Neural cell (in vitro differentiated cells): ENCODE data around the gene C3. TPM values are rescaled to one million over a fixed set of nuclear protein-coding genes. Genes with fewer than 3 reads are reported as not detected.

Experiments used
- H2AFZ ChIP-seq: fragments of 200-600, 300-800 bp; sonication (generic), shearing (Covaris generic); 2 replicates; pipeline ENCODE4 v1.6.0; 2014; ENCODE audit warnings: low read depth, mild to moderate bottlenecking, antibody characterized with exemption, low read length, moderate library complexity
- H3F3A ChIP-seq: fragments of 200-600 bp; shearing (Covaris generic); 2 replicates; pipeline ENCODE4 v1.6.1; 2016; ENCODE audit warnings: mild to moderate bottlenecking, moderate library complexity, mixed read lengths, antibody characterized with exemption, low read length; ENCODE audit not compliant: insufficient read depth, poor library complexity, severe bottlenecking
- H3K27ac ChIP-seq: fragments of 200-600, 300-800 bp; sonication (generic), shearing (Covaris generic); 2 replicates; pipeline ENCODE4 v1.5.1; 2014; ENCODE audit warnings: mild to moderate bottlenecking, low read length, moderate library complexity
- H3K27me3 ChIP-seq: fragments of 300-800, 200-600 bp; sonication (generic), shearing (Covaris generic); 2 replicates; pipeline ENCODE4 v1.6.0; 2014; ENCODE audit warnings: mild to moderate bottlenecking, low read depth, low read length, moderate library complexity; ENCODE audit not compliant: insufficient read depth
- H3K36me3 ChIP-seq: fragments of 300-800, 200-600 bp; sonication (generic), shearing (Covaris generic); 2 replicates; pipeline ENCODE4 v1.5.1; 2014; ENCODE audit warnings: mild to moderate bottlenecking, antibody characterized with exemption, low read length, moderate library complexity; ENCODE audit not compliant: insufficient read depth
- H3K4me2 ChIP-seq: fragments of 300-800, 200-600 bp; sonication (generic), shearing (Covaris generic); 2 replicates; pipeline ENCODE4 v1.6.0; 2014; ENCODE audit warnings: mild to moderate bottlenecking, low read length
- H3K4me3 ChIP-seq: fragments of 300-800, 200-600 bp; sonication (generic), shearing (Covaris generic); 2 replicates; pipeline ENCODE4 v1.5.1; 2014; ENCODE audit warnings: mild to moderate bottlenecking, low read length, moderate library complexity
- H3K79me2 ChIP-seq: fragments of 200-600 bp; shearing (Covaris generic); replicated peaks from 2 replicates; pipeline ENCODE4 v1.6.0; 2014; ENCODE audit warnings: mild to moderate bottlenecking, low read length, moderate library complexity; ENCODE audit not compliant: insufficient read depth
- H3K9ac ChIP-seq: fragments of 300-800, 200-600 bp; sonication (generic), shearing (Covaris generic); 2 replicates; pipeline ENCODE4 v1.6.1; 2016; ENCODE audit warnings: mild to moderate bottlenecking, low read length, mixed read lengths
- H3K9me2 ChIP-seq: fragments of 200-600 bp; shearing (Covaris generic); 2 replicates; pipeline ENCODE4 v1.6.1; 2016; ENCODE audit warnings: mild to moderate bottlenecking, low read length, mixed read lengths; ENCODE audit not compliant: insufficient read depth
- H3K9me3 ChIP-seq: fragments of 200-600, 300-800 bp; sonication (generic), shearing (Covaris generic); 2 replicates; pipeline ENCODE4 v1.6.1; 2016; ENCODE audit warnings: mild to moderate bottlenecking, mixed run types, low read length, moderate library complexity, mixed read lengths
- H4K20me1 ChIP-seq: fragments of 200-600 bp; shearing (Covaris generic); 2 replicates; pipeline ENCODE4 v1.6.1; 2016; ENCODE audit warnings: mild to moderate bottlenecking, mixed run types; ENCODE audit not compliant: insufficient read depth
- EP300 ChIP-seq: fragments of 450-650 bp; conservative IDR thresholded peaks from 2 replicates; pipeline ENCODE4 v1.6.1; 2014; ENCODE audit warnings: antibody characterized with exemption, mild to moderate bottlenecking, moderate library complexity; ENCODE audit not compliant: poor library complexity, severe bottlenecking
- EZH2 ChIP-seq: fragments of 200-600, 300-800 bp; shearing (Covaris generic), sonication (generic); IDR thresholded peaks from 2 replicates; pipeline ENCODE4 v1.6.1; 2014; ENCODE audit warnings: antibody characterized with exemption, low read length, borderline replicate concordance, mild to moderate bottlenecking; ENCODE audit not compliant: insufficient read depth, poor library complexity, severe bottlenecking
- MXI1 ChIP-seq: fragments of 450-650 bp; conservative IDR thresholded peaks from 2 replicates; pipeline ENCODE4 v1.6.1; 2014; ENCODE audit warnings: antibody characterized with exemption, mild to moderate bottlenecking; ENCODE audit not compliant: poor library complexity, severe bottlenecking
- POLR2AphosphoS5 ChIP-seq: IDR thresholded peaks from 2 replicates; pipeline ENCODE4 v1.6.1; 2012
- RAD21 ChIP-seq: fragments of 450-650 bp; conservative IDR thresholded peaks from 2 replicates; pipeline ENCODE4 v1.6.1; 2014; ENCODE audit warnings: antibody characterized with exemption, mild to moderate bottlenecking, moderate library complexity
- REST ChIP-seq: IDR thresholded peaks from 2 replicates; pipeline ENCODE4 v1.6.1; 2012; ENCODE audit warnings: borderline replicate concordance
- SMC3 ChIP-seq: fragments of 450-650 bp; conservative IDR thresholded peaks from 2 replicates; pipeline ENCODE4 v1.6.1; 2014; ENCODE audit warnings: antibody characterized with exemption, mild to moderate bottlenecking, moderate library complexity; ENCODE audit not compliant: poor library complexity
- TAF1 ChIP-seq: IDR thresholded peaks from 2 replicates; pipeline ENCODE4 v1.6.1; 2012; ENCODE audit warnings: low read depth
- polyA plus RNA-seq: library from polyadenylated mRNA; depleted of rRNA; stranded (reverse); fragments of >200 nt; gene quantifications from 2 replicates; pipeline ENCODE4 v1.2.3, GENCODE V29; 2014
- TF ChIP-seq, protein P1 (sequence below): fragments of 450-650 bp; IDR thresholded peaks from 2 replicates; pipeline ENCODE4 v1.5.1; 2014; ENCODE audit warnings: antibody characterized with exemption, mild to moderate bottlenecking, moderate library complexity; ENCODE audit not compliant: poor library complexity, severe bottlenecking

Gene C3
- polyA plus RNA-seq, 1 donor from 2014 or later = not detected

DNA sequence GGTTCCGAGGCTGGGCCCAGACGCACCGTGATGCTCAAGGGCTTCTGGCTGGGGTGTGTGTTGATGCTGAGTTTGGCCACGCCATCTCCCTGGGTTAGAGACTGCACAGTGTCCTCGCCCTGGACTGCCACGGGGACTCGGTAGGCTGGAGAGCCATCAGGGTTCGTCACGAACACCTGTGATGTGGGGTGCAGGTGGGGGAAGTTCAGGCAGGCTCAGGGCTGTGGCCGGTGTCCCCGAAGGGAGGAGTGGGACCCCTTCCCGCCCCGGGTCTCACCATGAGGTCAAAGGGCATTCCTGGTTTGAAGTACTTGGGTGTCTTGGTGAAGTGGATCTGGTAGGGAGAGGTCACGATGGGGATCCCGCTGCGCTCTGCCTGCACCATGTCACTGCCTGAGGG lies 8.2 kb downstream of the C3 start:
- H3K4me3 ChIP-seq = no peak overlapping the region
- no peak overlapping the region for H3K27ac ChIP-seq
- TF ChIP-seq REST (no peak), EP300 (no peak), RAD21 (no peak), POLR2AphosphoS5 (no peak), SMC3 (no peak), TAF1 (no peak), EZH2 (no peak)
- H3K36me3 ChIP-seq = no peaks in the 10 kb centered on the region
- peaks cover 28% of the 10 kb centered on the region for H3K27me3 ChIP-seq
- no peak overlapping the region for H3K9ac ChIP-seq
- H2AFZ ChIP-seq = no peak overlapping the region
- H3K79me2 ChIP-seq = no peaks in the 10 kb centered on the region
- H3F3A ChIP-seq = no peaks in the 10 kb centered on the region
- H3K9me2 ChIP-seq = no peaks in the 10 kb centered on the region
- H4K20me1 ChIP-seq = no peaks in the 10 kb centered on the region
- H3K4me2 ChIP-seq = no peak overlapping the region
- no peaks in the 10 kb centered on the region for H3K9me3 ChIP-seq

- H3K36me3 ChIP-seq = no peaks in the 10 kb centered on the region
- no peaks in the 10 kb centered on the region for H3K9me2 ChIP-seq
- H3K4me2 ChIP-seq = no peak overlapping the region
- H3K4me3 ChIP-seq = no peak overlapping the region
- H3K79me2 ChIP-seq = no peaks in the 10 kb centered on the region
- H2AFZ ChIP-seq = no peak overlapping the region
- H3K27me3 ChIP-seq = peaks cover 28% of the 10 kb centered on the region
- H3K9me3 ChIP-seq = no peaks in the 10 kb centered on the region
- no peak overlapping the region for H3K27ac ChIP-seq
- no peak overlapping the region for H3K9ac ChIP-seq
- no peaks in the 10 kb centered on the region for H4K20me1 ChIP-seq
- TF ChIP-seq MXI1 (no peak), POLR2AphosphoS5 (no peak), EP300 (no peak), REST (no peak), RAD21 (no peak), EZH2 (no peak), SMC3 (no peak), TAF1 (no peak)
- TF ChIP-seq, protein P1, sequence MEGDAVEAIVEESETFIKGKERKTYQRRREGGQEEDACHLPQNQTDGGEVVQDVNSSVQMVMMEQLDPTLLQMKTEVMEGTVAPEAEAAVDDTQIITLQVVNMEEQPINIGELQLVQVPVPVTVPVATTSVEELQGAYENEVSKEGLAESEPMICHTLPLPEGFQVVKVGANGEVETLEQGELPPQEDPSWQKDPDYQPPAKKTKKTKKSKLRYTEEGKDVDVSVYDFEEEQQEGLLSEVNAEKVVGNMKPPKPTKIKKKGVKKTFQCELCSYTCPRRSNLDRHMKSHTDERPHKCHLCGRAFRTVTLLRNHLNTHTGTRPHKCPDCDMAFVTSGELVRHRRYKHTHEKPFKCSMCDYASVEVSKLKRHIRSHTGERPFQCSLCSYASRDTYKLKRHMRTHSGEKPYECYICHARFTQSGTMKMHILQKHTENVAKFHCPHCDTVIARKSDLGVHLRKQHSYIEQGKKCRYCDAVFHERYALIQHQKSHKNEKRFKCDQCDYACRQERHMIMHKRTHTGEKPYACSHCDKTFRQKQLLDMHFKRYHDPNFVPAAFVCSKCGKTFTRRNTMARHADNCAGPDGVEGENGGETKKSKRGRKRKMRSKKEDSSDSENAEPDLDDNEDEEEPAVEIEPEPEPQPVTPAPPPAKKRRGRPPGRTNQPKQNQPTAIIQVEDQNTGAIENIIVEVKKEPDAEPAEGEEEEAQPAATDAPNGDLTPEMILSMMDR = no peak
- H3F3A ChIP-seq = no peaks in the 10 kb centered on the region
These were observed 8.8 kb downstream of the C3 start for GRCh38 chr19:6711605-6712004.
